Upper lobe of right lung (tissue), 1 donor: ENCODE data around the gene DCUN1D4. TPM values are rescaled to one million over a fixed set of nuclear protein-coding genes. Genes with fewer than 3 reads are reported as not detected.
A peak's percentile ranks its signal among the peaks of the same experiment; 100 is the strongest.

Experiments used
- ATAC-seq: fragments of 200-7000 bp; cut with Tn5 transposase; one replicate; pipeline ENCODE4 v1.9.1; 2020; ENCODE audit warnings: mild to moderate bottlenecking, moderate library complexity
- DNase-seq: peaks from one replicate; pipeline ENCODE4 v3.0.0-alpha.2; 2020
- H3K27ac ChIP-seq: fragments of 200-600 bp; one replicate; pipeline ENCODE4 v1.8.0; 2022
- H3K27me3 ChIP-seq: fragments of 200-600 bp; one replicate; pipeline ENCODE4 v1.8.0; 2022; ENCODE audit warnings: mild to moderate bottlenecking
- H3K36me3 ChIP-seq: fragments of 200-600 bp; one replicate; pipeline ENCODE4 v1.8.0; 2022
- H3K4me1 ChIP-seq: fragments of 200-600 bp; one replicate; pipeline ENCODE4 v1.8.0; 2022
- H3K4me3 ChIP-seq: fragments of 200-600 bp; one replicate; pipeline ENCODE4 v1.8.0; 2022; ENCODE audit warnings: mild to moderate bottlenecking
- H3K9me3 ChIP-seq: fragments of 200-600 bp; one replicate; pipeline ENCODE4 v1.8.0; 2022
- CTCF ChIP-seq: fragments of 200-600 bp; IDR thresholded peaks from one replicate; pipeline ENCODE4 v1.8.0; 2022; ENCODE audit warnings: antibody characterized with exemption
- intact Hi-C: fragments of 100-400 bp; cut with DNase I; formaldehyde crosslinking; loops from one replicate; pipeline ENCODE4 v1.11.0; 2022
- total RNA-seq: library from RNA; stranded (reverse); fragmentation: NEBNext Ultra II Directional; extraction: Animal tissue kit (Norgen Biotek cat#: 25700); gene quantifications from one replicate; pipeline ENCODE4 v1.2.1, GENCODE V29; 2021
- donor health status: DM: no; HTN: yes; CAD: no; lungs with severe emphysema.

Gene DCUN1D4
- total RNA-seq, 1 donor from 2014 or later: 42.7 TPM

DNA sequence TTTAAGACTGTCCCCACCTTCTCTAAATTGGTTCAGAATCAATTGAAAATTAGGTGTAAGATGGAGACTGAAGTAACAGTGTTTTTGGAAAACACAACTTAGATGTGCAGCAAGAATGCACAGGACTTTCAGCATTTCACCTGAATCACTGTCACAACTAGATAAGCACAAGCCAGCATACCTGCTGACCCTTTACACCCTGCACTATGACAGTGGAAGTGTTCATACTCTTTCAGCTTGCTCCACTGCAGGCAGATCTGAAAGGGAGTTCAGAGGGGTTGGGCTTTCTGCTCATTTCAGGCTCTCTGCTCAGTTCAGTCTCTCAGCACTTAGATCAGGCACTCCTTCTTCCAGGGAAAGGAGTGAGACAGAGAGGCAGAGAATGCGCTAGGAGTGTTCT, 22.8 kb downstream of the DCUN1D4 start:
- no peaks in the 10 kb centered on the region for H3K9me3 ChIP-seq
- no peak for TF ChIP-seq CTCF
- H3K36me3 ChIP-seq: peaks cover 44% of the 10 kb centered on the region
- no peaks in the 10 kb centered on the region for H3K27me3 ChIP-seq
- no peak overlapping the region for H3K27ac ChIP-seq
- intact Hi-C loops: no loop called here
- no peaks in the 10 kb centered on the region for H3K4me1 ChIP-seq
- no peak overlapping the region for H3K4me3 ChIP-seq
- ATAC-seq: no peak
- no peak for DNase-seq

- Histone ChIP-seq H3K9me3 (no peaks in the 10 kb centered on the region), H3K36me3 (peaks cover 44% of the 10 kb centered on the region), H3K27ac (no peak overlapping the region), H3K4me3 (no peak overlapping the region), H3K27me3 (no peaks in the 10 kb centered on the region), H3K4me1 (no peaks in the 10 kb centered on the region)
- intact Hi-C loops: no loop called here
- DNase-seq (no peak), ATAC-seq (peak; percentile 60)
- TF ChIP-seq CTCF: no peak
Measured at GRCh38 chr4:51866835-51867234, 23.9 kb downstream of the DCUN1D4 start.

- ATAC-seq (no peak), DNase-seq (no peak)
- TF ChIP-seq CTCF: no peak
- H3K27ac ChIP-seq: no peak overlapping the region
- peaks cover 51% of the 10 kb centered on the region for H3K36me3 ChIP-seq
- H3K4me1 ChIP-seq: no peaks in the 10 kb centered on the region
- H3K9me3 ChIP-seq: no peaks in the 10 kb centered on the region
- intact Hi-C loops: no loop called here
- no peak overlapping the region for H3K4me3 ChIP-seq
- H3K27me3 ChIP-seq: no peaks in the 10 kb centered on the region
Measured at GRCh38 chr4:51867689-51868448, 24.9 kb downstream of the DCUN1D4 start.

GRCh38 chr4:51868449-51868847, 25.5 kb downstream of the DCUN1D4 start:
- H3K4me3 ChIP-seq: no peak overlapping the region
- intact Hi-C loops: no loop called here
- no peaks in the 10 kb centered on the region for H3K4me1 ChIP-seq
- TF ChIP-seq CTCF: no peak
- H3K36me3 ChIP-seq: peaks cover 53% of the 10 kb centered on the region
- no peak overlapping the region for H3K27ac ChIP-seq
- DNase-seq: no peak
- no peaks in the 10 kb centered on the region for H3K27me3 ChIP-seq
- ATAC-seq: no peak
- H3K9me3 ChIP-seq: no peaks in the 10 kb centered on the region

- Histone ChIP-seq H3K36me3 (peaks cover 48% of the 10 kb centered on the region), H3K9me3 (no peaks in the 10 kb centered on the region), H3K27ac (no peak overlapping the region), H3K4me1 (no peaks in the 10 kb centered on the region), H3K27me3 (no peaks in the 10 kb centered on the region), H3K4me3 (no peak overlapping the region)
- TF ChIP-seq CTCF: no peak
- intact Hi-C loops: no loop called here
- DNase-seq: no peak
- ATAC-seq: no peak
Measured at GRCh38 chr4:51870441-51871188, 27.7 kb downstream of the DCUN1D4 start.
